GM12878 (cell line): ENCODE results near the gene SENP6. TPM values are rescaled to one million over a fixed set of nuclear protein-coding genes. Genes with fewer than 3 reads are reported as not detected.

Experiments used
- ATAC-seq: fragments of 200-7000 bp; cut with Tn5 transposase; 3 replicates; pipeline ENCODE4 v1.9.1; 2020; ENCODE audit warnings: mild to moderate bottlenecking, moderate library complexity
- BruUV-seq: library from RNA; stranded (reverse); fragments of 400-500 nt; replicated peaks from 2 replicates; lab custom pipeline; 2021; lab: Mats Ljungman, UMichigan
- CTCF ChIA-PET: fragments of 300-600 bp; sonication (Branson Sonifier 250); formaldehyde crosslinking; extraction: SDS; loops from one replicate; lab custom pipeline; 2021; ENCODE audit warnings: inconsistent platforms; lab: Yijun Ruan, JAX
- POLR2A ChIA-PET: fragments of 350-600 bp; formaldehyde crosslinking; extraction: SDS; loops from one replicate; lab custom pipeline; 2021; ENCODE audit warnings: inconsistent platforms; lab: Charles Lee
- RAD21 ChIA-PET: fragments of 300-600 bp; sonication (Branson Sonifier 250); formaldehyde crosslinking; loops from one replicate; lab custom pipeline; 2023; ENCODE audit warnings: antibody characterized with exemption; ENCODE audit not compliant: unreplicated experiment; lab: Charles Lee
- SMC1A ChIA-PET: fragments of 300-600 bp; sonication (Branson Sonifier 250); formaldehyde crosslinking; loops from one replicate; lab custom pipeline; 2023; ENCODE audit not compliant: unreplicated experiment, uncharacterized antibody; lab: Charles Lee
- DNase-seq: peaks from one replicate; pipeline ENCODE4 v3.0.0-alpha.2; 2011; ENCODE audit warnings: low read depth, low spot score
- FAIRE-seq: peaks from 3 replicates; lab custom pipeline; 2011; peaks lifted over from hg19 to GRCh38; lab: Jason Lieb, UNC
- H2AFZ ChIP-seq: 2 replicates; pipeline ENCODE4 v1.6.0; 2011; ENCODE audit warnings: low read depth, low read length, control low read depth; ENCODE audit not compliant: control insufficient read depth
- H3K27ac ChIP-seq: 2 replicates; pipeline ENCODE4 v1.5.1; 2011; ENCODE audit warnings: control low read depth; ENCODE audit not compliant: control insufficient read depth, insufficient read depth
- H3K27me3 ChIP-seq, 2 experiments: replicated peaks in 1 of 2; 2 replicates each; pipeline versions ENCODE4 v1.6.0 to v1.6.1; 2011; ENCODE audit warnings: low read length in 1 of 2; ENCODE audit not compliant: control insufficient read depth in 2 of 2, insufficient read depth in 2 of 2
- H3K36me3 ChIP-seq, 2 experiments: 2 replicates each; pipeline ENCODE4 v1.5.1; 2011; ENCODE audit warnings: low read length in 1 of 2; ENCODE audit not compliant: control insufficient read depth in 2 of 2, insufficient read depth in 2 of 2
- H3K4me1 ChIP-seq: 2 replicates; pipeline ENCODE4 v1.6.1; 2011; ENCODE audit warnings: mild to moderate bottlenecking, low read length, moderate library complexity, mixed read lengths; ENCODE audit not compliant: control insufficient read depth, insufficient read depth
- H3K4me2 ChIP-seq: 2 replicates; pipeline ENCODE4 v1.6.0; 2011; ENCODE audit warnings: control low read depth; ENCODE audit not compliant: control insufficient read depth, insufficient read depth
- H3K4me3 ChIP-seq: fragments of 200-600 bp; sonication (generic); 2 replicates; pipeline ENCODE4 v1.5.1; 2016
- H3K79me2 ChIP-seq: 2 replicates; pipeline ENCODE4 v1.6.0; 2011; ENCODE audit warnings: low read length; ENCODE audit not compliant: control insufficient read depth, insufficient read depth
- H3K9ac ChIP-seq: 2 replicates; pipeline ENCODE4 v1.8.0; 2011; ENCODE audit warnings: low read length, control low read depth, mixed read lengths; ENCODE audit not compliant: control insufficient read depth, insufficient read depth
- H3K9me3 ChIP-seq: replicated peaks from 3 replicates; pipeline ENCODE4 v1.5.1; 2011; ENCODE audit warnings: mild to moderate bottlenecking, low read length; ENCODE audit not compliant: control insufficient read depth, insufficient read depth
- H4K20me1 ChIP-seq: 2 replicates; pipeline ENCODE4 v1.6.0; 2011; ENCODE audit not compliant: control insufficient read depth, insufficient read depth
- CTCF ChIP-seq, 3 experiments: IDR thresholded peaks in 2 of 3; conservative IDR thresholded peaks in 1 of 3; 2 replicates each; pipeline ENCODE4 v1.5.1; 2011; ENCODE audit warnings: low read depth in 3 of 3, low read length in 3 of 3, mild to moderate bottlenecking in 3 of 3, control low read depth in 2 of 3, moderate library complexity in 2 of 3, inconsistent platforms in 1 of 3, mixed read lengths in 1 of 3; ENCODE audit not compliant: control insufficient read depth in 2 of 3, insufficient read depth in 1 of 3; ENCODE audit errors: extremely low read depth in 1 of 3
- EGR1 ChIP-seq, 2 experiments: IDR thresholded peaks; 1 replicate in 1 of 2; 2 replicates in 1 of 2; pipeline ENCODE4 v1.6.1; 2011 to 2012; ENCODE audit warnings: low read depth in 2 of 2, low read length in 2 of 2, borderline replicate concordance in 1 of 2, mild to moderate bottlenecking in 1 of 2, moderate library complexity in 1 of 2
- FOXM1 ChIP-seq: IDR thresholded peaks from 2 replicates; pipeline ENCODE4 v1.6.1; 2012; ENCODE audit warnings: low read depth, mild to moderate bottlenecking, inconsistent platforms, low read length, moderate library complexity
- NFIC ChIP-seq: IDR thresholded peaks from 2 replicates; pipeline ENCODE4 v1.6.1; 2012; ENCODE audit warnings: low read depth, mild to moderate bottlenecking, inconsistent platforms, low read length, moderate library complexity
- STAT3 ChIP-seq: IDR thresholded peaks from 2 replicates; pipeline ENCODE4 v1.6.1; 2011; ENCODE audit warnings: low read depth, low read length, improper control_type of control experiment
- SUZ12 ChIP-seq: fragments of 200-600 bp; sonication (generic); IDR thresholded peaks from one replicate; pipeline ENCODE4 v1.6.1; 2018; ENCODE audit warnings: antibody characterized with exemption, mild to moderate bottlenecking; ENCODE audit not compliant: unreplicated experiment
- ZBTB40 ChIP-seq: fragments of 450-650 bp; IDR thresholded peaks from 2 replicates; pipeline ENCODE4 v1.6.1; 2016; ENCODE audit warnings: mild to moderate bottlenecking, moderate library complexity, borderline replicate concordance
- ZNF687 ChIP-seq: fragments of 450-650 bp; IDR thresholded peaks from 2 replicates; pipeline ENCODE4 v1.6.1; 2017; ENCODE audit warnings: mild to moderate bottlenecking, moderate library complexity
- WGBS: methylation state at CpG from one replicate; pipeline ENCODE4 v1.1.6; 2016; ENCODE audit warnings: low lambda C conversion rate; ENCODE audit not compliant: insufficient replicate concordance, insufficient coverage; ENCODE audit errors: missing lambda C conversion rate; 5-methylcytosine and 5-hydroxymethylcytosine counted together
- in situ Hi-C: fragments of 300-500 bp; cut with MboI; formaldehyde crosslinking; loops from 9 replicates; pipeline ENCODE4 v1.14.3; 2018; ENCODE audit warnings: mixed read lengths
- intact Hi-C: fragments of 100-400 bp; cut with micrococcal nuclease; formaldehyde crosslinking; loops from one replicate; pipeline ENCODE4 v1.14.2; 2022; ENCODE audit not compliant: unreplicated experiment
- polyA plus RNA-seq, 11 experiments: library from polyadenylated mRNA; depleted of rRNA in 4 of 11; unstranded in 6 of 11; stranded (reverse) in 5 of 11; fragments of >200 nt; fragmentation: Nextera tagmentation in 4 of 11; fragmentation: Illumina TruSeq in 1 of 11; extraction: Ambion mirVana in 4 of 11; extraction: Trizol in 1 of 11; gene quantifications; 1 replicate in 1 of 11; 2 replicates in 10 of 11; pipeline versions ENCODE4 v1.2.1 to v1.2.3, GENCODE V29; 2011 to 2016; ENCODE audit warnings: inconsistent platforms in 2 of 11, missing spikeins in 2 of 11, low read depth in 1 of 11
- total RNA-seq, 4 experiments: library from RNA; depleted of rRNA in 3 of 4; stranded (reverse); fragments of >200 nt in 3 of 4; fragmentation: Illumina TruSeq in 1 of 4; extraction: Trizol in 1 of 4; gene quantifications; 2 replicates each; pipeline versions ENCODE4 v1.2.1 to v1.2.3, GENCODE V29; 2013 to 2021

The SENP6 gene
- total and polyA plus RNA-seq, 10 of the 15 experiments (the other 5 are each of a cell fraction or from before 2014, with no cell fraction given) = 10.7 to 70.0 (median 42.3) TPM

GRCh38 chr6:75581231-75581630 is 20.4 kb upstream of the SENP6 start:
- no peak overlapping the region for H3K4me3 ChIP-seq
- no peaks in the 10 kb centered on the region for H3K79me2 ChIP-seq
- 90% methylated on average over 1 of the region's 1 CpG for WGBS
- ChIA-PET POLR2A (no interaction called here), CTCF (no interaction called here), RAD21 (no interaction called here), SMC1A (interaction anchor here (0.9 to 1.6 kb wide), 3 partner anchors 9 to 16 kb away, joined by 3 to 4 read pairs (median 4); no protein-coding TSS in a partner anchor)
- in situ Hi-C loops = no loop called here
- H3K4me1 ChIP-seq = no peaks in the 10 kb centered on the region
- no TSS peak for BruUV-seq
- H4K20me1 ChIP-seq = no peaks in the 10 kb centered on the region
- no peaks in the 10 kb centered on the region; the same call in 2 of the 3 replicates for H3K9me3 ChIP-seq
- no peak overlapping the region for H3K9ac ChIP-seq
- no peak for FAIRE-seq
- no peak overlapping the region for H2AFZ ChIP-seq
- DNase-seq = no peak
- intact Hi-C loops = no loop called here
- no peaks in the 10 kb centered on the region for H3K27me3 ChIP-seq
- no peaks in the 10 kb centered on the region for H3K36me3 ChIP-seq
- ATAC-seq = no peak
- no peak overlapping the region for H3K4me2 ChIP-seq
- no peak for TF ChIP-seq SUZ12
- TF ChIP-seq CTCF (IDR thresholded peaks at IDR 0.05 in 2 of 3, conservative IDR thresholded peaks at IDR 0.05 in 1 of 3; ENCODE audit: control insufficient read depth in 2 of 3, extremely low read depth in 1 of 3, insufficient read depth in 1 of 3, low read depth in 3 of 3, low read length in 3 of 3) = no peak
- no peak for TF ChIP-seq ZBTB40
- TF ChIP-seq NFIC = no peak
- TF ChIP-seq ZNF687 = no peak
- no peak for TF ChIP-seq FOXM1
- no peak for TF ChIP-seq STAT3
- no peak for TF ChIP-seq EGR1 (IDR thresholded peaks at IDR 0.05; ENCODE audit: borderline replicate concordance in 1 of 2, low read depth in 2 of 2, low read length in 2 of 2)
- H3K27ac ChIP-seq = no peak overlapping the region
